IgD-negative memory B cell (primary cell): Measurements from ENCODE around the gene TTC34. TPM values are rescaled to one million over a fixed set of nuclear protein-coding genes. Genes with fewer than 3 reads are reported as not detected.
A peak's percentile ranks its signal among the peaks of the same experiment; 100 is the strongest.
"Not testable (repeated sequence)": the region's sequence is repeated elsewhere in the genome, so short reads cannot be mapped to it uniquely, and the experiment has no call there.

Experiments
- H3K27ac Mint-ChIP-seq, 3 donors: one replicate each; pipeline ENCODE4 v1.8.0; 2020 to 2022; ENCODE audit warnings: mild to moderate bottlenecking in 3 of 3, mixed read lengths in 3 of 3, moderate library complexity in 1 of 3
- H3K27me3 Mint-ChIP-seq: one replicate; pipeline ENCODE4 v1.8.0; 2021; ENCODE audit warnings: mixed read lengths
- H3K36me3 Mint-ChIP-seq: one replicate; pipeline ENCODE4 v1.8.0; 2020; ENCODE audit warnings: mild to moderate bottlenecking, mixed read lengths
- H3K4me1 Mint-ChIP-seq, 3 donors: one replicate each; pipeline ENCODE4 v1.8.0; 2020 to 2022; ENCODE audit warnings: mixed read lengths in 3 of 3, mild to moderate bottlenecking in 1 of 3
- H3K4me3 Mint-ChIP-seq, 4 donors: one replicate each; pipeline ENCODE4 v1.8.0; 2020 to 2022; ENCODE audit warnings: mild to moderate bottlenecking in 4 of 4, mixed read lengths in 4 of 4, moderate library complexity in 3 of 4
- H3K9me3 Mint-ChIP-seq, 3 donors: one replicate each; pipeline ENCODE4 v1.8.0; 2020 to 2021; ENCODE audit warnings: mixed read lengths in 3 of 3, mild to moderate bottlenecking in 1 of 3
- polyA plus RNA-seq: library from polyadenylated mRNA; unstranded; fragments of 300-500 nt; fragmentation: Illumina TruSeq; gene quantifications from one replicate; pipeline ENCODE4 v1.2.3, GENCODE V29; 2021

Gene TTC34
- polyA plus RNA-seq, 1 donor from 2014 or later: 0.06 TPM

- not testable (repeated sequence) for H3K36me3 Mint-ChIP-seq, H3K27ac Mint-ChIP-seq, H3K4me1 Mint-ChIP-seq, H3K9me3 Mint-ChIP-seq, H3K27me3 Mint-ChIP-seq, H3K4me3 Mint-ChIP-seq
These were observed 124.8 kb downstream of the TTC34 start for GRCh38 chr1:2676726-2677125.

GRCh38 chr1:2671656-2672055 is 129.8 kb downstream of the TTC34 start:
- H3K9me3 Mint-ChIP-seq, H3K4me1 Mint-ChIP-seq, H3K27me3 Mint-ChIP-seq, H3K36me3 Mint-ChIP-seq, H3K4me3 Mint-ChIP-seq, H3K27ac Mint-ChIP-seq: not testable (repeated sequence)

GRCh38 chr1:2659806-2660205 is 141.7 kb downstream of the TTC34 start:
- not testable (repeated sequence) for H3K4me3 Mint-ChIP-seq, H3K4me1 Mint-ChIP-seq, H3K27ac Mint-ChIP-seq, H3K36me3 Mint-ChIP-seq, H3K9me3 Mint-ChIP-seq
- peaks cover 11% of the 10 kb centered on the region for H3K27me3 Mint-ChIP-seq

GRCh38 chr1:2657909-2658308 is 143.6 kb downstream of the TTC34 start:
- peaks cover 30% of the 10 kb centered on the region for H3K27me3 Mint-ChIP-seq
- not testable (repeated sequence) for H3K4me3 Mint-ChIP-seq, H3K9me3 Mint-ChIP-seq, H3K27ac Mint-ChIP-seq, H3K36me3 Mint-ChIP-seq, H3K4me1 Mint-ChIP-seq

- H3K4me1 Mint-ChIP-seq, H3K36me3 Mint-ChIP-seq, H3K4me3 Mint-ChIP-seq, H3K27ac Mint-ChIP-seq, H3K9me3 Mint-ChIP-seq: not testable (repeated sequence)
- peaks cover 32% of the 10 kb centered on the region for H3K27me3 Mint-ChIP-seq
These were observed 144.4 kb downstream of the TTC34 start for GRCh38 chr1:2657124-2657523.

- not testable (repeated sequence) for H3K9me3 Mint-ChIP-seq, H3K27ac Mint-ChIP-seq, H3K4me1 Mint-ChIP-seq, H3K36me3 Mint-ChIP-seq, H3K4me3 Mint-ChIP-seq
- peaks cover 33% of the 10 kb centered on the region for H3K27me3 Mint-ChIP-seq
These were observed 145.7 kb downstream of the TTC34 start for GRCh38 chr1:2655598-2656434.

GRCh38 chr1:2654443-2654948 is 147.0 kb downstream of the TTC34 start:
- H3K36me3 Mint-ChIP-seq, H3K9me3 Mint-ChIP-seq, H3K4me1 Mint-ChIP-seq, H3K4me3 Mint-ChIP-seq, H3K27ac Mint-ChIP-seq: not testable (repeated sequence)
- peaks cover 33% of the 10 kb centered on the region for H3K27me3 Mint-ChIP-seq

GRCh38 chr1:2653741-2654442 is 147.6 kb downstream of the TTC34 start:
- H3K27me3 Mint-ChIP-seq: peaks cover 33% of the 10 kb centered on the region
- H3K4me1 Mint-ChIP-seq, H3K36me3 Mint-ChIP-seq, H3K4me3 Mint-ChIP-seq, H3K9me3 Mint-ChIP-seq, H3K27ac Mint-ChIP-seq: not testable (repeated sequence)

- H3K9me3 Mint-ChIP-seq, H3K4me1 Mint-ChIP-seq, H3K27ac Mint-ChIP-seq, H3K4me3 Mint-ChIP-seq, H3K36me3 Mint-ChIP-seq: not testable (repeated sequence)
- H3K27me3 Mint-ChIP-seq: peaks cover 33% of the 10 kb centered on the region
These were observed 148.4 kb downstream of the TTC34 start for GRCh38 chr1:2652926-2653571.

- not testable (repeated sequence) for H3K9me3 Mint-ChIP-seq
These were observed 149.2 kb downstream of the TTC34 start for GRCh38 chr1:2652152-2652925.

GRCh38 chr1:2650967-2651645 is 150.4 kb downstream of the TTC34 start:
- H3K36me3 Mint-ChIP-seq: no peaks in the 10 kb centered on the region
- H3K4me3 Mint-ChIP-seq: no peak overlapping the region
- H3K9me3 Mint-ChIP-seq: peaks cover 0 to 15% (median 9%) of the 10 kb centered on the region in 3 donors
- H3K27me3 Mint-ChIP-seq: peaks cover 33% of the 10 kb centered on the region
- H3K27ac Mint-ChIP-seq: no peak overlapping the region
- H3K4me1 Mint-ChIP-seq: no peaks in the 10 kb centered on the region

More at GRCh38 chr1:2652152-2652925, 149.2 kb downstream of the TTC34 start:
- not testable (repeated sequence) for H3K4me1 Mint-ChIP-seq, H3K4me3 Mint-ChIP-seq, H3K36me3 Mint-ChIP-seq, H3K27ac Mint-ChIP-seq
- H3K27me3 Mint-ChIP-seq: peaks cover 33% of the 10 kb centered on the region

- peak overlapping the region in 1 of 3 donors; percentile 84 for H3K27ac Mint-ChIP-seq
- H3K4me3 Mint-ChIP-seq: peak overlapping the region in 1 of 4 donors; percentile 39
These were observed 154.7 kb downstream of the TTC34 start for GRCh38 chr1:2646837-2647236.

GRCh38 chr1:2645776-2646175 is 155.7 kb downstream of the TTC34 start:
- Mint-ChIP-seq H3K4me3 (peak overlapping the region in 1 of 4 donors; percentile 39), H3K4me1 (peaks cover 3 to 4% (median 4%) of the 10 kb centered on the region in 3 donors), H3K9me3 (peaks cover 0 to 15% (median 7%) of the 10 kb centered on the region in 3 donors), H3K27me3 (no peaks in the 10 kb centered on the region), H3K27ac (peak overlapping the region in 2 of 3 donors; percentile 39 to 84), H3K36me3 (no peaks in the 10 kb centered on the region)

More at GRCh38 chr1:2646837-2647236, 154.7 kb downstream of the TTC34 start:
- Mint-ChIP-seq H3K9me3 (peaks cover 0 to 15% (median 7%) of the 10 kb centered on the region in 3 donors), H3K36me3 (no peaks in the 10 kb centered on the region), H3K27me3 (no peaks in the 10 kb centered on the region), H3K4me1 (peaks cover 3 to 4% (median 4%) of the 10 kb centered on the region in 3 donors)

GRCh38 chr1:2645143-2645542 is 156.3 kb downstream of the TTC34 start:
- Mint-ChIP-seq H3K4me3 (peak overlapping the region in 1 of 4 donors; percentile 63), H3K36me3 (no peaks in the 10 kb centered on the region), H3K27ac (no peak overlapping the region)

More at GRCh38 chr1:2645143-2645542, 156.3 kb downstream of the TTC34 start:
- Mint-ChIP-seq H3K27me3 (no peaks in the 10 kb centered on the region), H3K4me1 (peaks cover 3 to 4% (median 4%) of the 10 kb centered on the region in 3 donors), H3K9me3 (peaks cover 0 to 15% (median 7%) of the 10 kb centered on the region in 3 donors)
